BLaER1 treated with 17β-estradiol and CSF1 and Interleukin-3, amounts not matched to agents 10 nM and 100 nM (cell line): ENCODE measurements around the gene PSG6.
"Not testable (repeated sequence)": the region's sequence is repeated elsewhere in the genome, so short reads cannot be mapped to it uniquely, and the experiment has no call there.

Experiments
- H3K27ac ChIP-seq, 11 experiments: shearing (Covaris generic); formaldehyde crosslinking; 2 replicates each; pipeline ENCODE4 v1.8.1; 2022
- H3K27me3 ChIP-seq, 11 experiments: shearing (Covaris generic); formaldehyde crosslinking; 2 replicates each; pipeline ENCODE4 v1.8.1; 2022
- H3K36me3 ChIP-seq, 11 experiments: shearing (Covaris generic); formaldehyde crosslinking; 2 replicates each; pipeline ENCODE4 v1.8.1; 2022
- H3K4me1 ChIP-seq, 10 experiments: shearing (Covaris generic); formaldehyde crosslinking; 2 replicates each; pipeline ENCODE4 v1.8.1; 2022
- H3K4me2 ChIP-seq, 11 experiments: shearing (Covaris generic); formaldehyde crosslinking; 2 replicates each; pipeline ENCODE4 v1.8.1; 2022
- H3K4me3 ChIP-seq, 10 experiments: shearing (Covaris generic); formaldehyde crosslinking; 2 replicates each; pipeline ENCODE4 v1.8.1; 2022
- H3K9ac ChIP-seq, 11 experiments: shearing (Covaris generic); formaldehyde crosslinking; 2 replicates each; pipeline ENCODE4 v1.8.1; 2022
- H3K9me3 ChIP-seq, 11 experiments: shearing (Covaris generic); formaldehyde crosslinking; replicated peaks in 1 of 11; 2 replicates each; pipeline ENCODE4 v1.8.1; 2022
- H4K20me1 ChIP-seq, 11 experiments: shearing (Covaris generic); formaldehyde crosslinking; 2 replicates each; pipeline ENCODE4 v1.8.1; 2022
- Cebpa-rat ChIP-seq, 11 experiments: shearing (Covaris generic); IDR thresholded peaks; 2 replicates each; pipeline ENCODE4 v1.8.1; 2022

Gene PSG6

GRCh38 chr19:42899110-42899509 is 18.6 kb downstream of the PSG6 start:
- not testable (repeated sequence) for H3K9ac ChIP-seq, H3K27me3 ChIP-seq, H3K4me3 ChIP-seq, H3K27ac ChIP-seq, H4K20me1 ChIP-seq, H3K36me3 ChIP-seq, H3K4me2 ChIP-seq, H3K4me1 ChIP-seq
- H3K9me3 ChIP-seq = peaks cover 0 to 13% (median 7%) of the 10 kb centered on the region in 11 experiments; a peak in 8 of 22 replicates

GRCh38 chr19:42898656-42899055 is 19.0 kb downstream of the PSG6 start:
- not testable (repeated sequence) for H3K27ac ChIP-seq, H3K4me1 ChIP-seq, H4K20me1 ChIP-seq, H3K9ac ChIP-seq, H3K4me3 ChIP-seq, H3K27me3 ChIP-seq, H3K36me3 ChIP-seq, H3K4me2 ChIP-seq
- H3K9me3 ChIP-seq = peaks cover 0 to 13% (median 7%) of the 10 kb centered on the region in 11 experiments; a peak in 8 of 22 replicates

GRCh38 chr19:42897729-42898128 is 20.0 kb downstream of the PSG6 start:
- H3K27me3 ChIP-seq, H3K36me3 ChIP-seq, H3K4me1 ChIP-seq, H3K4me2 ChIP-seq, H4K20me1 ChIP-seq, H3K27ac ChIP-seq, H3K9ac ChIP-seq, H3K4me3 ChIP-seq: not testable (repeated sequence)
- peaks cover 0 to 13% (median 7%) of the 10 kb centered on the region in 11 experiments; a peak in 8 of 22 replicates for H3K9me3 ChIP-seq

GRCh38 chr19:42890446-42890845 is 27.2 kb downstream of the PSG6 start:
- not testable (repeated sequence) for H4K20me1 ChIP-seq, H3K9ac ChIP-seq, H3K36me3 ChIP-seq, H3K27ac ChIP-seq, H3K4me1 ChIP-seq, H3K4me2 ChIP-seq, H3K4me3 ChIP-seq, H3K27me3 ChIP-seq
- peaks cover 9 to 21% (median 15%) of the 10 kb centered on the region in 11 experiments; a peak in 21 of 22 replicates for H3K9me3 ChIP-seq

- not testable (repeated sequence) for H3K9ac ChIP-seq, H3K36me3 ChIP-seq, H3K4me2 ChIP-seq, H3K27me3 ChIP-seq, H3K4me1 ChIP-seq, H3K27ac ChIP-seq, H3K4me3 ChIP-seq, H4K20me1 ChIP-seq
- H3K9me3 ChIP-seq = peaks cover 9 to 21% (median 13%) of the 10 kb centered on the region in 11 experiments; a peak in 21 of 22 replicates
Measured at GRCh38 chr19:42887876-42888445, 29.7 kb downstream of the PSG6 start.

- not testable (repeated sequence) for H4K20me1 ChIP-seq, H3K4me1 ChIP-seq, H3K36me3 ChIP-seq, H3K4me3 ChIP-seq, H3K27me3 ChIP-seq, H3K9me3 ChIP-seq, H3K9ac ChIP-seq, H3K4me2 ChIP-seq, H3K27ac ChIP-seq
Measured at GRCh38 chr19:42882730-42883129, 35.0 kb downstream of the PSG6 start.

GRCh38 chr19:42882010-42882409 is 35.7 kb downstream of the PSG6 start:
- not testable (repeated sequence) for H3K27me3 ChIP-seq, H3K4me3 ChIP-seq, H3K4me2 ChIP-seq, H3K9ac ChIP-seq, H3K4me1 ChIP-seq, H3K27ac ChIP-seq, H3K36me3 ChIP-seq, H3K9me3 ChIP-seq, H4K20me1 ChIP-seq

- not testable (repeated sequence) for H3K9me3 ChIP-seq, H3K9ac ChIP-seq, H3K4me3 ChIP-seq, H3K27ac ChIP-seq, H3K4me2 ChIP-seq, H4K20me1 ChIP-seq, H3K27me3 ChIP-seq, H3K4me1 ChIP-seq, H3K36me3 ChIP-seq
Measured at GRCh38 chr19:42881279-42881678, 36.4 kb downstream of the PSG6 start.

- not testable (repeated sequence) for H3K36me3 ChIP-seq, H3K27ac ChIP-seq, H3K9ac ChIP-seq, H3K4me1 ChIP-seq, H3K4me3 ChIP-seq, H3K27me3 ChIP-seq, H3K4me2 ChIP-seq, H3K9me3 ChIP-seq, H4K20me1 ChIP-seq
Measured at GRCh38 chr19:42880621-42881020, 37.1 kb downstream of the PSG6 start.

GRCh38 chr19:42879613-42880012 is 38.1 kb downstream of the PSG6 start, which contains the start of gene PSG1:
PSG1 (minus strand) TSS chr19:42879713; CDS start chr19:42879581, 132 bp downstream.
- Histone ChIP-seq H3K4me3 (no peak within 1 kb of the TSS), H3K9me3 (peaks cover 0 to 5% (median 0%) of the 10 kb centered on the region in 11 experiments; a peak in 2 of 22 replicates)

GRCh38 chr19:42876596-42876995 is 41.1 kb downstream of the PSG6 start:
- not testable (repeated sequence) for H3K9me3 ChIP-seq, H3K4me1 ChIP-seq, H3K27me3 ChIP-seq, H3K9ac ChIP-seq, H3K36me3 ChIP-seq, H3K27ac ChIP-seq, H4K20me1 ChIP-seq, H3K4me2 ChIP-seq, H3K4me3 ChIP-seq

More at GRCh38 chr19:42879613-42880012, 38.1 kb downstream of the PSG6 start, which contains the start of gene PSG1:
- no peak within 1 kb of the TSS for H3K27ac ChIP-seq
- no peak within 1 kb of the TSS for H3K9ac ChIP-seq
- H3K27me3 ChIP-seq = no peaks in the 10 kb centered on the region
- H3K4me1 ChIP-seq = peaks cover 0 to 4% (median 0%) of the 10 kb centered on the region in 10 experiments; a peak in 1 of 20 replicates
- H4K20me1 ChIP-seq = no peaks in the 10 kb centered on the region
- no peak for TF ChIP-seq Cebpa-rat (IDR thresholded peaks at IDR 0.05)
- H3K36me3 ChIP-seq = no peaks in the 10 kb centered on the region
- no peak within 1 kb of the TSS for H3K4me2 ChIP-seq

GRCh38 chr19:42875881-42876280 is 41.8 kb downstream of the PSG6 start:
- not testable (repeated sequence) for H3K36me3 ChIP-seq, H3K4me1 ChIP-seq, H3K27me3 ChIP-seq, H3K4me3 ChIP-seq, H3K27ac ChIP-seq, H3K9ac ChIP-seq, H3K9me3 ChIP-seq, H3K4me2 ChIP-seq, H4K20me1 ChIP-seq

GRCh38 chr19:42874901-42875813 is 42.5 kb downstream of the PSG6 start:
- not testable (repeated sequence) for H3K36me3 ChIP-seq, H3K27ac ChIP-seq, H4K20me1 ChIP-seq, H3K27me3 ChIP-seq, H3K4me1 ChIP-seq, H3K4me2 ChIP-seq, H3K9me3 ChIP-seq, H3K9ac ChIP-seq, H3K4me3 ChIP-seq

- not testable (repeated sequence) for H3K36me3 ChIP-seq, H3K27me3 ChIP-seq, H3K4me3 ChIP-seq, H3K9ac ChIP-seq, H3K4me2 ChIP-seq, H3K27ac ChIP-seq, H3K9me3 ChIP-seq, H4K20me1 ChIP-seq, H3K4me1 ChIP-seq
Measured at GRCh38 chr19:42874136-42874535, 43.6 kb downstream of the PSG6 start.
